ENCODE measurements around the gene KRTAP5-6.
"Not testable (repeated sequence)": the region's sequence is repeated elsewhere in the genome, so short reads cannot be mapped to it uniquely, and the experiment has no call there.

The KRTAP5-6 gene

DNA sequence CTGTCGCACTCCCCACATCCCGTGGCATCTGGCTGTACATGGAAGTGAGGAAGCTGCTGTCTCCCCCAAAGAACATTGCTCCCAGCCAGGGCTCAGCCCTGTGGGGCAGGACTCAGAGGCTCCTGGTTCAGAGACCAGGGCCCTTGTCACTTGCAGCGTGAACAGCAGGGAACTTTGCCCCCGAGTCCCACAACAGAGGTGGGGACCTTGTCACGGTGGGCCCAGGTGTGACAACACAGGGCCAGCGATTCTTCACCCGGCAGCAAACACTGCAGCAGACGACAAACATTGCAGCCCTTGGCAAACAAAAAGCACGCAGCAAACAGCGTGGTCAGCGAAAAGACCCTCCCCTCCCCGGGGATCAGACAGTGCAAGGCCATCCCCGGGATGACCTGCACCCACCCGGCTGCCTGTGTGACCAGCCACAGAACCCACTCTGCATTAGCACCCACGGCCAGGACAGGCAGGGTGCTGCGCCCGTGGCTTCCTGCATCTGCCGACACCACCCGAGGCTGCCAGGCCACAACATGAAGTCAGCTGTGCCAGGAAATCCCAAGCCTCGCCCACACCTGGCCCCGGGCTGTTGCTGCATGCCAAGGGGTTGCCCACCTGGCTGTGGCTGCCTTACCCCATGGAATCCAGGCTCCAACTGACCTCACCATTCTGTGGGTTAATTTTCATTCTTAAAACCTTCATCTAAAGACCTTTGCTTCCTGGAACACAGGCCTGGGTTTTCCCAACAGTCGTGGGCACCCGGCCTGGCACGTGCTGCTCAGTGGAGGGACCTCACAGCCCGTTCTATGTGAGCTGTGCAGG lies 35.3 kb upstream of the KRTAP5-6 start:
- DNase-seq: not testable (repeated sequence)

DNA sequence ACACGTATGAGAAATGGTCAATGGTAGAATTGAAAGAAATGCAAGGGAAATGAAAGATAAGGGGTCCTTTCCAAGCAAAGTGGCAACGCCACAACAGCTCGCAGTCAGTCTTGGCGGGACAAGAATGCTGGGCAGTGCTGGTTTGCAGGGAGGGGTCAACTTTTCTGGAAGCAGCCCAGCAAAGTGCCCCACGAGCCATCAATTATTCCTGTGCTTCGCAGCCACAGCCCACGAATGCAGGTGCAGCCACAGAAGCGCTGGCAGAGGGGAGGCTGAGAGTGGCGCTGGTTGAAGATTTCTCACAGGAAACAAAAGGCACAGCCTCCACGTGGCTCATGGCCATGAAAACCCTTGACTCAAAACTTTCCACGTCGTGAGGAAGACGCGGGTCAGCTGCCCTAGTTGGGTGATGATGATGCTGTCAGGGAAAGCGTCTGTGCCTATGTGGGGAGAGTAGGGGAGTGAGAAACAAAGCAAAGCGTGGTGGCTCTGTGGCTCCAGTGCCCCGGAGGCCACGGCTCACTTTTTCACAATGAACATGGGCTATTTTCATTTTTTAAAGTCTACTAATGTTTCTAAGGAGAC lies 34.2 kb upstream of the KRTAP5-6 start:
- DNase-seq: not testable (repeated sequence)

GRCh38 chr11:1665313-1665712 lies 31.7 kb upstream of the KRTAP5-6 start:
- DNase-seq: no peak

DNA sequence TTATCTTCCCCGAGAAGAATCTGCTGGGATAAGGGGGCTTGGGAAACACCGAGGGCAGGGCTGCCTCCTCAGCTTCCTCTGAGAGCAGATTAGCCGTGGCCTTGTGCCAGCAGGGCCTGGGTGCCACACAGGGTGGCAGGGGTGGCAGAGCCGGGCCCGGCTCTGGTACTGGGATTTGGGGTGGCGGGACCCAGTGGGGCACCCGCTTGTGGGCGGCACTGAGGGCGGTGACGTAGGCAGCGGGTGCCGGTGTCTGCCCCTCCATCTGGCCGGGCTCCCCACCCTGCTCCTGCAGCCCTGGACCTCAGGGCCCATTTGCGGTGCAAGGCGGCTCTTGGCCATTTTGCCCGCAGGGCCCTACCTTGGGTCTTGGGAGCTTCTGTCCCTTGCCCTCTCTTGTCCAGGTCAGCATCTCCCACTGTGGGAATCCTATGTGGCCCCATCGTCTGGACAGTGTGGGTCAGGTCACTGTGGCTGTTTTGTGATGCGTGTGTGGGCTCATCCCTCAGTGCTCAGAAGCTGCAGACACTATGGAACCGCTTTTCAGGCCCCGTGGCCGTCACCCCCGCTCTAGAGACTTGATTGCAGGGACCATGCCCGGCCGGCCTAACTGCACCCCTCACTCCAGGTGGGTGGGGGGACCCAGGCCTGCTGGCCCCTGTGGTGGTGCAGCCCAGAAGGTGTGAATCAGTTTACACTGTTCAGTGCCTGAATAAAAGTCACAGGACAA lies 29.7 kb upstream of the KRTAP5-6 start:
- no peak for DNase-seq

DNA sequence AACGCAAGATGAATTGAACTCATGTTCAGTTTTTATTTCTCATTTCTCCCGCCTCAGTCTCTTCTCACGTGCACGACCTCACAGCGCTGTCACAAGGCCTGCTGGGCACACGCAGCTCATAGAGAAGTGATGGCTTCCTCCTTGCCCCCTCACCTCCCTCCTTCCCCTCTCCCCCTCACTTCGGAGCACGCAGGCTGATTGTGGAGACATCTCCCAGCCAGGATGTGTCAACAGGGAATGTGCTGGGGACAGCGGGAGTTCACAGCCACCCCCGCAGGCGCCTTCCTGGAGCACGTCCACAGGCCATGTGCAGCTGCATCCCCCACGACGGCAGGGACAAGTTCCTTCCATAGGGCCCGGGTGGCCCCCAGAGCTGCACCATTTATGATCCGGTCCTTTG lies 29.1 kb upstream of the KRTAP5-6 start:
- no peak for DNase-seq

DNA sequence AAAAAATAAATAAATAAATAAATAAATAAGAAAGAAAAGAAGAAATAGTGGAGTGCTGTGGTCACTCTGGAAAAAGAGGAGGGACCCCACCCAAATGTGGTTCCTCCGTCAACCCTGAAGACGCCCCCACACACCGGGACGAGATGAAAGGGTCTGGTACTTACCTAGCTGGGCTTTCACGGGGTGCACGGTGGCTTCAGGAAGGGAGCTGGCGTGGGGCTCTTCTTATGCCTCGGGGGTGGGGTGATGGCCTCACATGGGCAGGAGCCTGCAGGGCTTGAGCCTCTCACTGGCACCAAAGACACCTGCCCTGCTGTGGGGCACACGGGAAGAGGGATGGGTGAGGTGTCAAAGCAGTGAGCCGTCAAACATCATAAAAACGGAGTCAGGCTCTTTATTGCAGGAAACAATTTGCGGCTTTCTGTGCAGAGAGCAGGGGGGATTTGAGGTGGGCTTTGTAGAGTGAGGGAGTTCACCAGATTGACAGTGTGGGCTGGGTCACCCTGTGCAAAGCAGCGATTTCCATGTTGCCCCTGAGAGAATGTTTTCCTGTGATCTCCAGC lies 28.0 kb upstream of the KRTAP5-6 start:
- no peak for DNase-seq

DNA sequence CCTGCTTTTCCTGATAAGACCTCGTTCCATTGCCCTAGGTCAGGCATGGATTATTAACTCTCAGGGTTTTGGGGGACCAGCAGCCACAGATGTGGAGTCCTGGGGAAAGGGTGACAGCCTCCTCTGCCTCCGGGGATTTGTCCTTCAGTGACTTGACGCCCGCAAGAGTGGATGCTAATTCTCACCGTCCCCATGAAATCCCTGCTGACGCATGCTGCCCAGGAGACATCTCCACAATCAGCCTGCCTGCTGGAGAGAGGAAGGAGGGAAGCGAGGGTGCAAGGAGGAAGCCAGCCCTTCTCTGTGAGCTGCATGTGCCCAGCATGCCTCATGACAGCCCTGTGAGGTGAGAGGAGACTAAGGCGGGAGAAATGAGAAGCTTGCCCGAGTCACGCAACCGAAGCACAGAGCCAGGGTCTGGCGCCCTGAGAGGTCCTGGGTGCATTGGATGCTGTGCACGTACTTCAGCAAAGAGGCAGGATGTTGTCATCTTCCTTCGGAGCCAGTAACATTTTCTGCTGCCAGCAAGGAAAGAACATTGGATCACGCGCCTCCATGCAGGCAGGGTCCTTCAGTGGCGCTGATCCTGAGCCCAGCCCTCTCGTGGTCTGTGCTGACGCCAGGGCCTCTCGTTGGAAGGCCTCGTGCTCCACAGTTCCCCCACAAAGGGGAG lies 27.3 kb upstream of the KRTAP5-6 start:
- DNase-seq: no peak

- not testable (repeated sequence) for DNase-seq
Observed at GRCh38 chr11:1670457-1670856, 26.5 kb upstream of the KRTAP5-6 start.

GRCh38 chr11:1670905-1671371 lies 26.1 kb upstream of the KRTAP5-6 start:
- no peak for DNase-seq

DNA sequence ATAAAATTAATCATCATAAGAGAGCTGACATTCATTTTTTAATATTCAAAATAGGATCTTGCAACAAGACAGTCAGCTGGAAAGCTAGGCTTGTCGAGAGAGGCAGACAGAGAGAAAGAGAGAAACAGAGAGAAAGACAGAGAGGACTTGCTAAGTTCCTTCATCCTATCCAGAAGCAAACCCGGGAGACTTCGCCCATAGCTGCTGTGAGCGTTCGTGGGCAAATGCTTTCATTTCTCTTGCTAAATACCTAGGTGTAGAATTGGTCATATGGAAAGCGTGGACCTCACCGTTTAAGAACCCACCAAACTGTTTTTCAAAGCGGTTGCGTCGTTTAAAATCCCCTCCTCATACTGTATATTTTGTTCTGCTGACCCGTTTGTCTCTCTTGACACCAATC lies 25.3 kb upstream of the KRTAP5-6 start:
- DNase-seq: no peak

- DNase-seq: no peak
Observed at GRCh38 chr11:1672613-1673350, 24.2 kb upstream of the KRTAP5-6 start.

DNA sequence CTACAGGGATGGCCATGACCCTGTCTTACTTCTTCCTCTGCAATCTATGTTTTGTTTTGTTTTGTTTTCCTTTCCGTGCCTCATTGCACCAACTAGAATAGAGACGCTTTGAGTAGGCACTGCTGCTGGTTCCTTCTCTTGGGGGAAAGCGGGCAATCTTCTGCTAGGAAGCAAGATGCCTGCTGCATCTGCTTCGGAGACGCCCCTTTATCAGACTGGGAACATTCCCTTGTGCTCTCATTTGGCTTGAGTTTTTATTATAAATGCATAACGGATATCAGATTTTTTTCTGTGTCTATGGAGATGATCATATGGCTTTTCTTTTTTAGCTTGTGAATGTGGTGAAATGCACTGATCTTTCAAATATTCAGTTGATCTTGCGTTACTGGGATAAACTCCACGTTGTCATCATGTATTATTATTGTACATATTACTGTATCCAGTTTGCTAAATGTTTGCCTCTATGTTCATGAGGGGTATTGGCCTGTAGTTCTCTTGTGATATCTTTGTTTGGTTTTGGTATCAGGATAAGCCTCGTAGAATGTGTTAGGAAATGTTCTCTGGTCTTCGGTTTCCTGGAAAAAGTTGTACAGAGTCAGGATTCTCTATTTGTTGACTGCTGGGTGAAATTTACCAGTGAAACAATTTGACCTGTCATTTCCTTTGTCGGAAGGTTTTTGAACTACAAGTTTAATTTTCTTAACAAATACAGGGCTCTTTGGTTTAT lies 23.4 kb upstream of the KRTAP5-6 start:
- DNase-seq: no peak

DNA sequence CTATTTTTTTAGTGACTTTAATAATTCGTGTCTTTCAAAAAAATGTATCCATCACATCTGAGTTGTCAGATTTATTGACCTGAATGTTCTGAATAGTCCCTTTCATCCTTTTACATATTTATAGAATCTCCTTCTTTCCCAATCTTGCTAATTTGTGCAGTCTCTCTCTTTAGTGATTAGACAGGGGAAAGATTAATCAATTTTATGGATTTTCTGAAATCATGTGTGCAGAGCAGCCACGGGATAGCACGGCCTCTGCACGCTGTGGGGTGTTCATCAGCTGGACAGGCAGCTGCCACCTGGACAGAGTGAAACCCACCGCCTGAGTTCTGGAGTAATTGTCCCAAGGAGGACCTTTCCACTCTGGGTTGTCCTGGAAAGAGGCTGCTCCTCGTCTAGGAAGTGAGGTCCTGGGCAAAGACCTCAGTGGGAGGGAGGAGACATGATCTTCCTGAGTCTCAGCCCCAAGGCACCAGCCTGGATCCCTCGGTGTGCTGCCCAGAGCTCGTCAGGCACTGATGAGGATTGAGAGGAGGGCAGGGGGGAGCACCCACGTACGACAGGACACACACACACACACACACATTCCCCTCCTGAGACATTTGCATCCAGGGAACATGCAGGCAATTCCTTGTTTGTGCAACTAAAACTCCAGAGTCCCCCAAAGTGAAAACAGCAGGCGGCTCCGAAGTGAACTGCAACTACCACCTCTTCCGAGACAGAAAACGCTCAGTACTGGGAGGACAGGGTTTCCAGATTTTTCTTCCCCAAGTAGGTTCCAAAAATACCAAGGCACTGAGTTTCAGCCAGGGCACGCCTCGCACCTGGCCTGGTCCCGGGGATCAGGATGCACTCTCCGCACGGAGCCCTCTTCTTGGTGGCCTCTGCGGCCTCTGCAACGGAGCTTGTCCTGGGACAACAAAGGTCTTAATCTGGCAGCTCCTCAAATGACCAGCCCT lies 22.5 kb upstream of the KRTAP5-6 start:
- no peak for DNase-seq

GRCh38 chr11:1675536-1676228 lies 21.3 kb upstream of the KRTAP5-6 start:
- no peak for DNase-seq

- no peak for DNase-seq
Observed at GRCh38 chr11:1676229-1676740, 20.7 kb upstream of the KRTAP5-6 start.

DNA sequence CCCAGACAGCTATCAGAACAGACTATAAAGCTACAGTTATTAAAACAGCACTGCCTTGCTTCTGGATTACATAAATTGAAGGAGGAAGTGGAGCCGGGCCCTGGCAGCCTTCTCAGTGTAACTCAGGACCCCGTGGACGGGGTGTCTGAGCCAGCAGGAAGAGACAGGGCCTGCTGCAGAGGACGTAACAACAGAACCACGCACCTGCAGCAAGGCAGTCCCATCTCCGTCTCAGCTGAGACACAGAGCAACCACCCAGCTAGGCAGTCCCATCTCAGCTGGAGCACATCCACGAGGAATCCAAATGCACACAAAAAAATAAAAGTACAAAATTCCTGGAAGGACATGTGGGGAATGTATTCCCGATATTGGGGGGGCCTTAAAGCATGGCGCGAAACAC lies 17.1 kb upstream of the KRTAP5-6 start:
- no peak for DNase-seq

GRCh38 chr11:1682225-1682905 lies 14.6 kb upstream of the KRTAP5-6 start:
- peak; percentile 12 for DNase-seq

DNA sequence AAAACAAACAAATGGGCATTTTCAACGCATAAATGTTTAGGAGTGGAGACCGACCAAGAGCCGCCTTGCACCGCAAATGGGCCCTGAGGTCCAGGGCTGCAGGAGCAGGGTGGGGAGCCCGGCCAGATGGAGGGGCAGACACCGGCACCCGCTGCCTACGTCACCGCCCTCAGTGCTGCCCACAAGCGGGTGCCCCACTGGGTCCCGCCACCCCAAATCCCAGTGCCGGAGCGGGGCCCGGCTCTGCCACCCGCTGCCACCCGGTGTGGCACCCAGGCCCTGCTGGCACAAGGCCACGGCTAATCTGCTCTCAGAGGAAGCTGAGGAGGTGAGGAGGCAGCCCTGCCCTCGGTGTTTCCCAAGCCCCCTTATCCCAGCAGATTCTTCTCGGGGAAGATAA lies 13.8 kb upstream of the KRTAP5-6 start:
- not testable (repeated sequence) for DNase-seq
